Testis (tissue), 2 donors: Measurements from ENCODE around the gene RAB4B.

Experiments
- CTCF ChIP-seq, 3 experiments: fragments of 450-650 bp in 2 of 3; fragments of 200-600 bp in 1 of 3; sonication (generic) in 1 of 3; IDR thresholded peaks; one replicate each; pipeline ENCODE4 v1.5.1; 2016 to 2019; ENCODE audit warnings: antibody characterized with exemption in 3 of 3, mild to moderate bottlenecking in 2 of 3, moderate library complexity in 1 of 3
- POLR2A ChIP-seq: fragments of 450-650 bp; IDR thresholded peaks from one replicate; pipeline ENCODE4 v1.6.1; 2017; ENCODE audit warnings: antibody characterized with exemption, mild to moderate bottlenecking, moderate library complexity

GRCh38 chr19:40763526-40763925 is 14.5 kb upstream of the RAB4B start:
- no peak for TF ChIP-seq CTCF (IDR thresholded peaks at IDR 0.05)
- TF ChIP-seq POLR2A: no peak
